Stimulated activated effector memory CD8-positive, alpha-beta T cell treated with anti-CD3 and anti-CD28 coated beads, Interleukin-12 subunit alpha, Interleukin-12 subunit beta, amount 100 ng/mL, for 72 hours (primary cell): ENCODE data around the gene ROR1.
"Not testable (repeated sequence)": the region's sequence is repeated elsewhere in the genome, so short reads cannot be mapped to it uniquely, and the experiment has no call there.

ENCODE experiments used
- ATAC-seq: fragments of 150-1000 bp; cut with Tn5 transposase; 2 replicates; pipeline ENCODE4 v1.10.0; 2021
- DNase-seq, 2 donors: peaks; one replicate each; pipeline ENCODE4 v3.0.0; 2021 to 2022; ENCODE audit warnings: low spot score in 2 of 2
- H3K27ac Mint-ChIP-seq: one replicate; pipeline ENCODE4 v1.8.0; 2022; ENCODE audit warnings: mild to moderate bottlenecking, mixed read lengths
- H3K36me3 Mint-ChIP-seq: one replicate; pipeline ENCODE4 v1.8.0; 2022; ENCODE audit warnings: mild to moderate bottlenecking, mixed read lengths
- H3K4me1 Mint-ChIP-seq: one replicate; pipeline ENCODE4 v1.8.0; 2022; ENCODE audit warnings: mixed read lengths
- H3K4me3 Mint-ChIP-seq: one replicate; pipeline ENCODE4 v1.8.0; 2022; ENCODE audit warnings: mild to moderate bottlenecking, mixed read lengths
- H3K9me3 Mint-ChIP-seq: one replicate; pipeline ENCODE4 v1.8.0; 2022; ENCODE audit warnings: mixed read lengths

Gene ROR1

GRCh38 chr1:63777965-63778880, 4.4 kb downstream of the ROR1 start:
- Mint-ChIP-seq H3K27ac (no peak overlapping the region), H3K4me3 (no peak overlapping the region), H3K9me3 (no peaks in the 10 kb centered on the region), H3K36me3 (no peaks in the 10 kb centered on the region), H3K4me1 (peaks cover 9% of the 10 kb centered on the region)
- ATAC-seq (no peak), DNase-seq (no peak)

- no peaks in the 10 kb centered on the region for H3K9me3 Mint-ChIP-seq
- H3K27ac Mint-ChIP-seq: no peak overlapping the region
- no peak for ATAC-seq
- H3K4me1 Mint-ChIP-seq: peaks cover 6% of the 10 kb centered on the region
- no peak overlapping the region for H3K4me3 Mint-ChIP-seq
- no peak for DNase-seq
- H3K36me3 Mint-ChIP-seq: no peaks in the 10 kb centered on the region
Observed at GRCh38 chr1:63779338-63780211, 5.8 kb downstream of the ROR1 start.

GRCh38 chr1:63780565-63780964, 6.7 kb downstream of the ROR1 start:
- H3K36me3 Mint-ChIP-seq: no peaks in the 10 kb centered on the region
- no peak for ATAC-seq
- H3K4me3 Mint-ChIP-seq: no peak overlapping the region
- H3K9me3 Mint-ChIP-seq: no peaks in the 10 kb centered on the region
- no peaks in the 10 kb centered on the region for H3K4me1 Mint-ChIP-seq
- H3K27ac Mint-ChIP-seq: no peak overlapping the region
- no peak for DNase-seq

GRCh38 chr1:63782982-63783381, 9.2 kb downstream of the ROR1 start:
- ATAC-seq (no peak), DNase-seq (no peak)
- Mint-ChIP-seq H3K27ac (no peak overlapping the region), H3K4me3 (no peak overlapping the region), H3K36me3 (no peaks in the 10 kb centered on the region), H3K9me3 (no peaks in the 10 kb centered on the region), H3K4me1 (no peaks in the 10 kb centered on the region)

GRCh38 chr1:63784083-63784482, 10.3 kb downstream of the ROR1 start:
- DNase-seq (no peak), ATAC-seq (no peak)
- Mint-ChIP-seq H3K36me3 (no peaks in the 10 kb centered on the region), H3K9me3 (no peaks in the 10 kb centered on the region), H3K27ac (no peak overlapping the region), H3K4me3 (no peak overlapping the region), H3K4me1 (no peaks in the 10 kb centered on the region)

GRCh38 chr1:63784489-63785390, 10.9 kb downstream of the ROR1 start:
- no peaks in the 10 kb centered on the region for H3K4me1 Mint-ChIP-seq
- DNase-seq (no peak), ATAC-seq (no peak)
- H3K4me3 Mint-ChIP-seq: no peak overlapping the region
- H3K9me3 Mint-ChIP-seq: no peaks in the 10 kb centered on the region
- no peaks in the 10 kb centered on the region for H3K36me3 Mint-ChIP-seq
- no peak overlapping the region for H3K27ac Mint-ChIP-seq

GRCh38 chr1:63787270-63787669, 13.5 kb downstream of the ROR1 start:
- not testable (repeated sequence) for ATAC-seq, DNase-seq, H3K9me3 Mint-ChIP-seq, H3K4me1 Mint-ChIP-seq, H3K27ac Mint-ChIP-seq, H3K4me3 Mint-ChIP-seq, H3K36me3 Mint-ChIP-seq

- Mint-ChIP-seq H3K27ac (no peak overlapping the region), H3K4me1 (no peaks in the 10 kb centered on the region), H3K36me3 (no peaks in the 10 kb centered on the region), H3K9me3 (no peaks in the 10 kb centered on the region), H3K4me3 (no peak overlapping the region)
- ATAC-seq (no peak), DNase-seq (no peak)
Observed at GRCh38 chr1:63787875-63788274, 14.1 kb downstream of the ROR1 start.

GRCh38 chr1:63789856-63790605, 16.2 kb downstream of the ROR1 start:
- H3K27ac Mint-ChIP-seq: no peak overlapping the region
- no peaks in the 10 kb centered on the region for H3K36me3 Mint-ChIP-seq
- H3K4me3 Mint-ChIP-seq: no peak overlapping the region
- no peaks in the 10 kb centered on the region for H3K9me3 Mint-ChIP-seq
- DNase-seq (no peak), ATAC-seq (no peak)
- H3K4me1 Mint-ChIP-seq: no peaks in the 10 kb centered on the region

GRCh38 chr1:63790989-63791388, 17.2 kb downstream of the ROR1 start:
- Mint-ChIP-seq H3K4me3 (no peak overlapping the region), H3K27ac (no peak overlapping the region), H3K9me3 (no peaks in the 10 kb centered on the region), H3K36me3 (no peaks in the 10 kb centered on the region), H3K4me1 (no peaks in the 10 kb centered on the region)
- no peak for ATAC-seq
- no peak for DNase-seq

- Mint-ChIP-seq H3K9me3 (no peaks in the 10 kb centered on the region), H3K36me3 (no peaks in the 10 kb centered on the region)
Observed at GRCh38 chr1:63792152-63792551, 18.3 kb downstream of the ROR1 start.

GRCh38 chr1:63793741-63794240, 20.0 kb downstream of the ROR1 start:
- DNase-seq: no peak
- Mint-ChIP-seq H3K9me3 (no peaks in the 10 kb centered on the region), H3K4me1 (no peaks in the 10 kb centered on the region), H3K27ac (no peak overlapping the region), H3K36me3 (no peaks in the 10 kb centered on the region), H3K4me3 (no peak overlapping the region)
- ATAC-seq: no peak

More at GRCh38 chr1:63792152-63792551, 18.3 kb downstream of the ROR1 start:
- H3K4me1 Mint-ChIP-seq: no peaks in the 10 kb centered on the region
- ATAC-seq (no peak), DNase-seq (no peak)
- no peak overlapping the region for H3K27ac Mint-ChIP-seq
- no peak overlapping the region for H3K4me3 Mint-ChIP-seq

GRCh38 chr1:63794354-63794753, 20.5 kb downstream of the ROR1 start:
- H3K27ac Mint-ChIP-seq: no peak overlapping the region
- DNase-seq (no peak), ATAC-seq (no peak)
- no peaks in the 10 kb centered on the region for H3K4me1 Mint-ChIP-seq
- H3K9me3 Mint-ChIP-seq: no peaks in the 10 kb centered on the region
- no peaks in the 10 kb centered on the region for H3K36me3 Mint-ChIP-seq
- H3K4me3 Mint-ChIP-seq: no peak overlapping the region

- H3K4me1 Mint-ChIP-seq: no peaks in the 10 kb centered on the region
Observed at GRCh38 chr1:63794939-63795378, 21.1 kb downstream of the ROR1 start.

More at GRCh38 chr1:63794939-63795378, 21.1 kb downstream of the ROR1 start:
- Mint-ChIP-seq H3K27ac (no peak overlapping the region), H3K9me3 (no peaks in the 10 kb centered on the region), H3K4me3 (no peak overlapping the region), H3K36me3 (no peaks in the 10 kb centered on the region)
- DNase-seq (no peak), ATAC-seq (no peak)
